Measurements from ENCODE around the gene SLC13A3.

DNA sequence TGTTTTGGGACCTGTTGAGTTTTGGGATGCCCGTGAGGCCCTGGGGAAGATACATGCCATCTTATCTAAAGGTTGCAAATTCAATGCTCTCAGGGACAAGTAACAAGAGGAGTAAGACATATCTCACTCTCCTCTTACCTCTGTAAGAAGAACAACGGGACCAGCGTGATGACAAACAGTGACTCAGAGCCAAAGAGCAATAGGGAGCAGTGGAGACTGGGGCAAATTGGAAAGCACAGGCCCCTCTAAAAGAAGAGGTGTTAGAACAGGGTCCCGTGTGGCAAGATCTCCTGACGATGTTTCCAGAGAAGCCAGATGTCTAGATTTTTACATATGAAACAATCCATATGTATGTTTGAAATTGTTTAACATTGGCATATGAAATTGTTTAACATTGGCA, 26.3 kb upstream of the SLC13A3 start:
- TF ChIP-seq, protein P1, sequence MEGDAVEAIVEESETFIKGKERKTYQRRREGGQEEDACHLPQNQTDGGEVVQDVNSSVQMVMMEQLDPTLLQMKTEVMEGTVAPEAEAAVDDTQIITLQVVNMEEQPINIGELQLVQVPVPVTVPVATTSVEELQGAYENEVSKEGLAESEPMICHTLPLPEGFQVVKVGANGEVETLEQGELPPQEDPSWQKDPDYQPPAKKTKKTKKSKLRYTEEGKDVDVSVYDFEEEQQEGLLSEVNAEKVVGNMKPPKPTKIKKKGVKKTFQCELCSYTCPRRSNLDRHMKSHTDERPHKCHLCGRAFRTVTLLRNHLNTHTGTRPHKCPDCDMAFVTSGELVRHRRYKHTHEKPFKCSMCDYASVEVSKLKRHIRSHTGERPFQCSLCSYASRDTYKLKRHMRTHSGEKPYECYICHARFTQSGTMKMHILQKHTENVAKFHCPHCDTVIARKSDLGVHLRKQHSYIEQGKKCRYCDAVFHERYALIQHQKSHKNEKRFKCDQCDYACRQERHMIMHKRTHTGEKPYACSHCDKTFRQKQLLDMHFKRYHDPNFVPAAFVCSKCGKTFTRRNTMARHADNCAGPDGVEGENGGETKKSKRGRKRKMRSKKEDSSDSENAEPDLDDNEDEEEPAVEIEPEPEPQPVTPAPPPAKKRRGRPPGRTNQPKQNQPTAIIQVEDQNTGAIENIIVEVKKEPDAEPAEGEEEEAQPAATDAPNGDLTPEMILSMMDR (IDR thresholded peaks at IDR 0.05), result no peak
- TF ChIP-seq EZH2 (IDR thresholded peaks at IDR 0.05), result no peak
- TF ChIP-seq EZH2phosphoT487 (IDR thresholded peaks at IDR 0.05), result no peak

Measured in neural progenitor cell (in vitro differentiated cells).